ENCODE results near the gene TMED9. TPM values are rescaled to one million over a fixed set of nuclear protein-coding genes. Genes with fewer than 3 reads are reported as not detected.
A peak's percentile ranks its signal among the peaks of the same experiment; 100 is the strongest.

Gene TMED9
- 271 TPM for total RNA-seq (ENCODE audit: unreplicated experiment)
- long read RNA-seq, transcript TMED9-201 (5 exons, 1,473 nt) = major isoform, 24 of 25 reads
- long read RNA-seq, partial matches to known transcripts = 0 of 25 reads
- long read RNA-seq, other reads (novel, unspliced or antisense) = 1 of 25 reads

- no peak for TF ChIP-seq CTCF (IDR thresholded peaks at IDR 0.05; ENCODE audit: unreplicated experiment)
- Mint-ChIP-seq H3K4me3 (ENCODE audit: unreplicated experiment) (peak within 1 kb of the TSS; percentile 100), H3K9me3 (ENCODE audit: unreplicated experiment) (no peaks in the 10 kb centered on the region), H3K27me3 (ENCODE audit: unreplicated experiment) (peaks cover 2% of the 10 kb centered on the region), H3K4me1 (ENCODE audit: unreplicated experiment) (peaks cover 10% of the 10 kb centered on the region), H3K27ac (ENCODE audit: unreplicated experiment) (peak within 1 kb of the TSS; percentile 98), H3K36me3 (ENCODE audit: low read depth, unreplicated experiment) (peaks cover 28% of the 10 kb centered on the region)
- peak; percentile 91 for DNase-seq (ENCODE audit: low spot score)
These were observed at the start of gene TMED9 for GRCh38 chr5:177592010-177592834. Gene TMED9 (plus strand): TSS chr5:177592203. CDS start chr5:177592215, 12 bp downstream.

- Mint-ChIP-seq H3K27me3 (ENCODE audit: unreplicated experiment) (no peaks in the 10 kb centered on the region), H3K9me3 (ENCODE audit: unreplicated experiment) (no peaks in the 10 kb centered on the region), H3K36me3 (ENCODE audit: low read depth, unreplicated experiment) (peaks cover 14% of the 10 kb centered on the region), H3K27ac (ENCODE audit: unreplicated experiment) (no peak overlapping the region), H3K4me1 (ENCODE audit: unreplicated experiment) (peaks cover 23% of the 10 kb centered on the region), H3K4me3 (ENCODE audit: unreplicated experiment) (peak overlapping the region; percentile 15)
- TF ChIP-seq CTCF (IDR thresholded peaks at IDR 0.05; ENCODE audit: unreplicated experiment) = no peak
- no peak for DNase-seq (ENCODE audit: low spot score)
These were observed 49.1 kb upstream of the TMED9 start for GRCh38 chr5:177542816-177543465.

GRCh38 chr5:177545487-177546257 lies 46.3 kb upstream of the TMED9 start:
- Mint-ChIP-seq H3K4me3 (ENCODE audit: unreplicated experiment) (no peak overlapping the region), H3K36me3 (ENCODE audit: low read depth, unreplicated experiment) (peaks cover 9% of the 10 kb centered on the region), H3K4me1 (ENCODE audit: unreplicated experiment) (peaks cover 30% of the 10 kb centered on the region), H3K27ac (ENCODE audit: unreplicated experiment) (peak overlapping the region; percentile 59), H3K9me3 (ENCODE audit: unreplicated experiment) (no peaks in the 10 kb centered on the region), H3K27me3 (ENCODE audit: unreplicated experiment) (no peaks in the 10 kb centered on the region)
- TF ChIP-seq CTCF (IDR thresholded peaks at IDR 0.05; ENCODE audit: unreplicated experiment) = no peak
- no peak for DNase-seq (ENCODE audit: low spot score)

GRCh38 chr5:177546258-177546741 lies 45.7 kb upstream of the TMED9 start:
- Mint-ChIP-seq H3K27me3 (ENCODE audit: unreplicated experiment) (no peaks in the 10 kb centered on the region), H3K4me1 (ENCODE audit: unreplicated experiment) (peaks cover 30% of the 10 kb centered on the region), H3K36me3 (ENCODE audit: low read depth, unreplicated experiment) (peaks cover 9% of the 10 kb centered on the region), H3K9me3 (ENCODE audit: unreplicated experiment) (no peaks in the 10 kb centered on the region), H3K4me3 (ENCODE audit: unreplicated experiment) (no peak overlapping the region), H3K27ac (ENCODE audit: unreplicated experiment) (peak overlapping the region; percentile 59)
- DNase-seq (ENCODE audit: low spot score) = no peak
- no peak for TF ChIP-seq CTCF (IDR thresholded peaks at IDR 0.05; ENCODE audit: unreplicated experiment)
